OCI-LY7 (cell line): ENCODE data around the gene NTHL1.

Source experiments
- CTCF ChIP-seq: fragments of 200-600 bp; sonication (generic); conservative IDR thresholded peaks from 2 replicates; pipeline ENCODE4 v1.5.1; 2014; ENCODE audit warnings: mild to moderate bottlenecking, antibody characterized with exemption, low read length, moderate library complexity, mixed read lengths
- EZH2phosphoT487 ChIP-seq: fragments of 200-600 bp; sonication (generic); IDR thresholded peaks from 2 replicates; pipeline ENCODE4 v1.6.1; 2018; ENCODE audit warnings: low read depth, borderline replicate concordance, mild to moderate bottlenecking, mixed run types, antibody characterized with exemption, low read length, moderate library complexity, mixed read lengths

GRCh38 chr16:2089706-2090480 is 42.3 kb upstream of the NTHL1 start:
- TF ChIP-seq CTCF, result no peak
- no peak for TF ChIP-seq EZH2phosphoT487
